Thyroid gland (tissue), 4 donors: Measurements from ENCODE around the gene CAAP1.

ENCODE experiments used
- POLR2A ChIP-seq, 2 donors: fragments of 450-650 bp; IDR thresholded peaks; one replicate each; pipeline ENCODE4 v1.6.1; 2017; ENCODE audit warnings: antibody characterized with exemption in 2 of 2, mild to moderate bottlenecking in 2 of 2, moderate library complexity in 1 of 2
- TF ChIP-seq, protein P1 (sequence below), 6 experiments: fragments of 200-600 bp in 3 of 6; fragments of 450-650 bp in 3 of 6; sonication (generic) in 3 of 6; IDR thresholded peaks; one replicate each; pipeline ENCODE4 v1.5.1; 2016 to 2019; ENCODE audit warnings: antibody characterized with exemption in 6 of 6, mild to moderate bottlenecking in 2 of 6, inconsistent platforms in 1 of 6, moderate library complexity in 1 of 6

DNA sequence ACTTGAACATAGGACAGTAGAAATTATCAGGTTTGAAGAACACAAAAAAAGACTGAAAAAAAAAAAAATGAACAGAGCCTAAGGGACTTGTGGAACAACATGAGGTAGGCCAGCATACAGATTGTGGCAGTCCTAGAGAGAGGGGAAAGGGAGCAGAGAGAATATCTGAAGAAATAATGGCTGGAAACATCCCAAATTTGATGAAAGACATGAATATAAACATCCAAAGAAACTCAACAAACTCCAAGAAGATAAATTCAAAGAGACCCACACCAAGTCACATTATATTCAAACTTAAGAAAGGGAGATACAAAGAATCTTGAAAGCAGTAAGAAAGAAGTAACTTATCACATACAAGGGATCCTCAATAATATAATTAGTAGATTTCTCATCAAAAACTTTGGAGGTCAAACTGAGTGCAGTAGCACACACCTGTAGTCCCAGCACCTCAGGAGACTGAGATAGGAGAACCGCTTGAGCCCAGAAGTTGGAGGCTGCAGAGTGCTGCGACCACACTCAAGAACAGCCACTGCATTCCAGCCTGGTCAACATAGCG is 45.3 kb upstream of the CAAP1 start:
- TF ChIP-seq, protein P1, sequence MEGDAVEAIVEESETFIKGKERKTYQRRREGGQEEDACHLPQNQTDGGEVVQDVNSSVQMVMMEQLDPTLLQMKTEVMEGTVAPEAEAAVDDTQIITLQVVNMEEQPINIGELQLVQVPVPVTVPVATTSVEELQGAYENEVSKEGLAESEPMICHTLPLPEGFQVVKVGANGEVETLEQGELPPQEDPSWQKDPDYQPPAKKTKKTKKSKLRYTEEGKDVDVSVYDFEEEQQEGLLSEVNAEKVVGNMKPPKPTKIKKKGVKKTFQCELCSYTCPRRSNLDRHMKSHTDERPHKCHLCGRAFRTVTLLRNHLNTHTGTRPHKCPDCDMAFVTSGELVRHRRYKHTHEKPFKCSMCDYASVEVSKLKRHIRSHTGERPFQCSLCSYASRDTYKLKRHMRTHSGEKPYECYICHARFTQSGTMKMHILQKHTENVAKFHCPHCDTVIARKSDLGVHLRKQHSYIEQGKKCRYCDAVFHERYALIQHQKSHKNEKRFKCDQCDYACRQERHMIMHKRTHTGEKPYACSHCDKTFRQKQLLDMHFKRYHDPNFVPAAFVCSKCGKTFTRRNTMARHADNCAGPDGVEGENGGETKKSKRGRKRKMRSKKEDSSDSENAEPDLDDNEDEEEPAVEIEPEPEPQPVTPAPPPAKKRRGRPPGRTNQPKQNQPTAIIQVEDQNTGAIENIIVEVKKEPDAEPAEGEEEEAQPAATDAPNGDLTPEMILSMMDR (IDR thresholded peaks at IDR 0.05) = no peak
- no peak for TF ChIP-seq POLR2A (IDR thresholded peaks at IDR 0.05)
